ENCODE measurements around the gene FAM53B. TPM values are rescaled to one million over a fixed set of nuclear protein-coding genes. Genes with fewer than 3 reads are reported as not detected.
A peak's percentile ranks its signal among the peaks of the same experiment; 100 is the strongest.

The FAM53B gene
- total and polyA plus RNA-seq, 3 experiments from 2014 or later, result 28.8 to 41.6 (median 29.2) TPM

DNA sequence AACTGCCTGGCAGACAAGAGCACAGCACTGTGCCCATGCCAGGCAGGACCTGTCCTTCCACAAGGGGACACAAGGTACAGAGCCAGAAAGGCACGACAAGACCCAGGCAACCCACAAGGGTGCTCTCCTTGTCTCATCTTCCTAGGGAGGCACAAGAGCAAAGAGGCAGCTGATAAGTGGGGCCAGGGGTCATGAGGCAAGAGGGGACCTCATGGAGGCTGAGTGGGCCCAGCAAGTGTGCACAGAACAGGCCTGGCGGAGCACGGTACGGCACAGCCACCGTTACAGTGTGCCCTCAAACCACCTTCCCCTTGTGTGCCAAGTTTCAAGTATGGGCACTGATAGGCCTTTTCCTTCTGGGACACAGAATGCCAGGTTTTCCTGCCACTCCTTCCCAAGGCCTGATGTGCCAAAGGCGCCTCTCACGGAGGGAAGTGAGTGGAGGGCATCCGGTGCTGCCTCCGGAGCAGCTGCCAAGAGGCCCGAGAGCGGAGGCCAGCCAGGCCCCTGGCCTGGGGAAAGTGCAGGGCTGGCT is 75.6 kb downstream of the FAM53B start:
- Histone ChIP-seq H3K27me3 (ENCODE audit: insufficient read depth, low read length, poor library complexity, severe bottlenecking) (no peaks in the 10 kb centered on the region), H3K4me1 (ENCODE audit: insufficient read depth, low read length) (peaks cover 75% of the 10 kb centered on the region), H3K36me3 (ENCODE audit: insufficient read depth, low read length) (peaks cover 15% of the 10 kb centered on the region), H3K9me3 (ENCODE audit: low read length) (no peaks in the 10 kb centered on the region), H3K4me3 (ENCODE audit: low read length) (no peak overlapping the region), H3K27ac (ENCODE audit: low read depth, low read length) (no peak overlapping the region)
- H3K27me3 Mint-ChIP-seq, result no peaks in the 10 kb centered on the region
- H3K4me3 Mint-ChIP-seq, result peak overlapping the region in 4 of 7 donors; percentile 13 to 65 (median 24)
- peaks cover 70 to 98% (median 81%) of the 10 kb centered on the region in 3 donors for H3K4me1 Mint-ChIP-seq
- H3K9me3 Mint-ChIP-seq, result no peaks in the 10 kb centered on the region
- ChIA-PET CTCF (interaction anchor here (1.4 kb wide), 1 partner anchor 8 kb away, joined by 4 read pairs; no protein-coding TSS in a partner anchor), POLR2A (no interaction called here)
- DNase-seq, result no peak
- peaks cover 0 to 60% (median 5%) of the 10 kb centered on the region in 3 donors for H3K36me3 Mint-ChIP-seq
- peak overlapping the region in 7 of 8 donors; percentile 32 to 94 (median 83) for H3K27ac Mint-ChIP-seq

DNA sequence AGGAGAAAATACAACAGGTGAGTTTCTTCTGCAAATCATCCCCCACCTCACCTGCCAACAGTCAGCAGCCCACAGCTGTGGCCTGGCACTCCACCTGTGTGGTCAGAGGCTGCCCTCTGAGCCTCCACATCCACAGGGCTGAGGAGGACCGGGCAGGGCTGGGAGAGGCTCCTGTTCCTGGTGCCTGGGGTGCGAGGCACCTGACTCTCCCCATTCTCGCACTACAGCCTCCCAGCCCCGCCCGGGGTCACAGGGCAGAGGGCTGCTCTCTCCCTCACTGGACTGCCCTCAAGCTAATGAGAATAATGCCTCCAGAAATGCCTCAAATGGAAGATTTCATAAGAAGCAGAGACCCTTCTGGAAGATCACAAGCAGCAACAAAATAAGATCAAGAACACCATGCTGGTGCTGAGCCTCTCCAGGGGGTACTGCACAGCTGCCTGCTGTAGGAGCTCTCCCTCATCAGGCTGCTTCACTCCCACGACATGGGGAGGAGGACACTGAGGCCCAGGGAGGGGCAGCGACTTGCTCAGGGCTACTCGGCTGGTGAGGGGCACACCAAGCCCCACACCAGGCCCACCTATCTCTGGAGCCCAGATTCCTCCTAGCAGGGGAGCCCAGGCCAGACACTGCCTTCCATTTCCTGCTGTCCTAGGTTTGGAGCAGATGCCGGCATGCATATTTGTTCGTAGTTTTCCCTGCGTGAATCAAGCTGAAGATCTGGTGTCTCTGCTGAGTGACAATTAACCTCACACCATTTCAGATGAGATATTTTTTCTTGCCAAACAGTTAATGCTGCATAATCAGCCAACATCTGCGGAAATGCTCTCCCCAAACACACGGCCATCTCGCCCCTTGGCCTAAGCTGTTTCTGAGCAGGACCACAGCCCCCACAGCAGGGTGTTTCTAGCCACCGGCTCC is 76.5 kb downstream of the FAM53B start:
- H3K4me1 ChIP-seq (ENCODE audit: insufficient read depth, low read length), result peaks cover 66% of the 10 kb centered on the region
- POLR2A ChIA-PET, result no interaction called here

DNA sequence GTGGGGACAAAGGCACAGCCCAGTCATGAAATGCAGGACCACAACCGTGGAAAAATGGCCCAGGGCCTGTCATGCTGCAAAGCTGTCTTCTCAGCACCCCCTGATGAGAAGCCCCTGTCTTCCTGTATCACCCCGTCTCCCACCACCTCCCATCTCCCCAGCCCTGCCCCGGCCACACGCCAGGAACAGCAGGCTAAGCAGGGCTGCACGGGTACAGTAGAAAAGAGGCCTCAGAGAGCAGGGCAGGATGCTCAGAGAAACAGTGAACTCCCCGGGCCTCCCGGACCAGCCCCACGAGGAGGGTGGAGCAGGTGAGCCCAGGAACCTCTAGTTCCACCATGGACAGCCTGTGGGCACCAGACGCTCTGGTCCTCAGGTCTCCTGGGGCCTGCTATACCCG is 77.7 kb downstream of the FAM53B start:
- DNase-seq, result no peak
- Mint-ChIP-seq H3K36me3 (peaks cover 0 to 60% (median 7%) of the 10 kb centered on the region in 3 donors), H3K9me3 (no peaks in the 10 kb centered on the region), H3K27ac (peak overlapping the region in 3 of 8 donors; percentile 52 to 71 (median 61)), H3K4me3 (no peak overlapping the region), H3K4me1 (peaks cover 62 to 96% (median 71%) of the 10 kb centered on the region in 3 donors), H3K27me3 (no peaks in the 10 kb centered on the region)
- Histone ChIP-seq H3K4me3 (ENCODE audit: low read length) (no peak overlapping the region), H3K4me1 (ENCODE audit: insufficient read depth, low read length) (peaks cover 60% of the 10 kb centered on the region), H3K27ac (ENCODE audit: low read depth, low read length) (no peak overlapping the region), H3K27me3 (ENCODE audit: insufficient read depth, low read length, poor library complexity, severe bottlenecking) (no peaks in the 10 kb centered on the region), H3K9me3 (ENCODE audit: low read length) (no peaks in the 10 kb centered on the region), H3K36me3 (ENCODE audit: insufficient read depth, low read length) (peaks cover 15% of the 10 kb centered on the region)
- POLR2A ChIA-PET, result no interaction called here
- CTCF ChIA-PET, result interaction anchor here (1.9 kb wide), 1 partner anchor 75 kb away, joined by 6 read pairs; no protein-coding TSS in a partner anchor

More for the DNA sequence above, 76.5 kb downstream of the FAM53B start:
- CTCF ChIA-PET, result interaction anchor here (1.4 to 1.9 kb wide), 2 partner anchors 9 to 74 kb away, joined by 4 to 6 read pairs; no protein-coding TSS in a partner anchor
- Histone ChIP-seq H3K27me3 (ENCODE audit: insufficient read depth, low read length, poor library complexity, severe bottlenecking) (no peaks in the 10 kb centered on the region), H3K9me3 (ENCODE audit: low read length) (no peaks in the 10 kb centered on the region), H3K36me3 (ENCODE audit: insufficient read depth, low read length) (peaks cover 15% of the 10 kb centered on the region), H3K27ac (ENCODE audit: low read depth, low read length) (no peak overlapping the region), H3K4me3 (ENCODE audit: low read length) (no peak overlapping the region)
- Mint-ChIP-seq H3K4me3 (peak overlapping the region in 4 of 7 donors; percentile 15 to 65 (median 46)), H3K27ac (peak overlapping the region; percentile 38 to 86 (median 76)), H3K27me3 (no peaks in the 10 kb centered on the region), H3K4me1 (peaks cover 66 to 98% (median 78%) of the 10 kb centered on the region in 3 donors), H3K9me3 (no peaks in the 10 kb centered on the region), H3K36me3 (peaks cover 0 to 63% (median 7%) of the 10 kb centered on the region in 3 donors)
- no peak for DNase-seq

DNA sequence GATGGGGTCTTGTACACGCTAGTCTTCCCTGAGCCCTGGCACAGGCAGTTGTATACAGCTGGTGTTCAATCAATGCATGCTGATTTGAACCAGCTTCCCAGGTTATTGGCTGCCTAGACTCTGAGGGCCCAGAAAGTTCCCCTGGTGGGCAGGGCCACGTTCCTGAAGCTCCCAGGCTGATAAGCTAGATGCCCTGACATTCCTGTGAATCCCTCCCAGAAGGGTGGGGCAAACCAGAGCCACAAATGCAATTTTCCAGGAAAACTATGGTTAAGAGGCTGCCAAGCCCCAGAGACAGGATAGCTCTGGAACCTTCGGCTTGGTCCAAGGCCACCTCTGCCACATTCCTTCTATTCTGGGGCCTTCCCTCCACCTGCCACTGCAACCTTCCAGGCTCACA is 78.2 kb downstream of the FAM53B start:
- Mint-ChIP-seq H3K36me3 (peaks cover 0 to 56% (median 7%) of the 10 kb centered on the region in 3 donors), H3K27ac (peak overlapping the region in 2 of 8 donors; percentile 50 to 71), H3K9me3 (no peaks in the 10 kb centered on the region), H3K27me3 (no peaks in the 10 kb centered on the region), H3K4me3 (no peak overlapping the region), H3K4me1 (peaks cover 61 to 96% (median 71%) of the 10 kb centered on the region in 3 donors)
- CTCF ChIA-PET, result interaction anchor here (1.1 to 1.9 kb wide), 3 partner anchors 29 to 76 kb away, joined by 3 to 6 read pairs (median 4); no protein-coding TSS in a partner anchor
- peaks cover 60% of the 10 kb centered on the region for H3K4me1 ChIP-seq (ENCODE audit: insufficient read depth, low read length)
- no peak overlapping the region for H3K27ac ChIP-seq (ENCODE audit: low read depth, low read length)
- H3K9me3 ChIP-seq (ENCODE audit: low read length), result no peaks in the 10 kb centered on the region
- H3K4me3 ChIP-seq (ENCODE audit: low read length), result no peak overlapping the region
- POLR2A ChIA-PET, result no interaction called here
- no peak for DNase-seq
- H3K27me3 ChIP-seq (ENCODE audit: insufficient read depth, low read length, poor library complexity, severe bottlenecking), result no peaks in the 10 kb centered on the region
- H3K36me3 ChIP-seq (ENCODE audit: insufficient read depth, low read length), result peaks cover 15% of the 10 kb centered on the region

DNA sequence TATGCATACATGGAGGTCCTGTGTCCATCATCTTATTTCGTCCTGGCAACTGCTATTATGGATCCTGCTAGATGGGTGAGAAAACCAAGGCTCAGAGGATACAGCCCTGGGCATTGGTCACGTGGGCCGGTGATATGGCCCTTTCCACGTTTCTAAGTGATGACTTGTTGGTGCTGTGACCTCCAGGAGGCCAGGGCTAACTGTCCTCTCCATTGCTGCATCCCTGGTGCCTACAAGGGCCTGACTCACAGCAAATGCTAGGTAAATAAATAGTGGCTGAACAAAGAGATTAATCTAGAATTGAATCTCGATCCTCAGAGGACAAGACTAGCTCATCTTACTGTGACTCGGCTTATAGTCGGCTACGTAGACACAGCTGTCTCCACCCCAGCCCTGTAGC is 78.6 kb downstream of the FAM53B start:
- Mint-ChIP-seq H3K27me3 (no peaks in the 10 kb centered on the region), H3K36me3 (peaks cover 0 to 54% (median 6%) of the 10 kb centered on the region in 3 donors), H3K9me3 (no peaks in the 10 kb centered on the region), H3K4me1 (peaks cover 61 to 96% (median 71%) of the 10 kb centered on the region in 3 donors), H3K27ac (peak overlapping the region in 7 of 8 donors; percentile 50 to 89 (median 72)), H3K4me3 (peak overlapping the region in 1 of 7 donors; percentile 8)
- Histone ChIP-seq H3K9me3 (ENCODE audit: low read length) (no peaks in the 10 kb centered on the region), H3K36me3 (ENCODE audit: insufficient read depth, low read length) (peaks cover 15% of the 10 kb centered on the region), H3K4me1 (ENCODE audit: insufficient read depth, low read length) (peaks cover 60% of the 10 kb centered on the region), H3K4me3 (ENCODE audit: low read length) (no peak overlapping the region), H3K27ac (ENCODE audit: low read depth, low read length) (no peak overlapping the region), H3K27me3 (ENCODE audit: insufficient read depth, low read length, poor library complexity, severe bottlenecking) (no peaks in the 10 kb centered on the region)
- POLR2A ChIA-PET, result no interaction called here
- CTCF ChIA-PET, result interaction anchor here (1.1 to 1.9 kb wide), 3 partner anchors 29 to 76 kb away, joined by 3 to 6 read pairs (median 4); no protein-coding TSS in a partner anchor
- DNase-seq, result no peak

DNA sequence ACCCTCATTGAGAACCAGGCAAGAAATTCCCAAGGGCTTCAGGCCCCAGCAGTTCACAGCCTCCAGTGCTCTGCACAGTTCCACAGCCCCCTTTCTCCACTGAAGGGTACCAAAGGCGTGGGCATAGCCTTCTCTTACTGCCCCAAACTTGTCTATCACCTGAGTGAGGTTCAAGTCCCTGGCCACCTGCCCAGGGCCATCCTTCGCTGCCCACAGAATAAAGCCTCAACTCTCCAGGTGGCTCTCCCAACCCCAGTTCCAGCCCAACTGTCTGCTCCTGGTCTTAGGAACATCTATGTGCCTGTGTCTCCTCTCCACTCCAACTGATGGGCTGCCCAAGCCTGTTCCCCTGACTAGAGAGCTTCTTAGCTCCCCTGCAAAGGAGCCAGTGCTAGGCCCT is 79.1 kb downstream of the FAM53B start:
- Mint-ChIP-seq H3K27ac (peak overlapping the region; percentile 28 to 89 (median 70)), H3K9me3 (no peaks in the 10 kb centered on the region), H3K36me3 (peaks cover 0 to 52% (median 6%) of the 10 kb centered on the region in 3 donors), H3K27me3 (no peaks in the 10 kb centered on the region), H3K4me3 (peak overlapping the region in 1 of 7 donors; percentile 8), H3K4me1 (peaks cover 61 to 96% (median 71%) of the 10 kb centered on the region in 3 donors)
- H3K27me3 ChIP-seq (ENCODE audit: insufficient read depth, low read length, poor library complexity, severe bottlenecking), result no peaks in the 10 kb centered on the region
- peaks cover 15% of the 10 kb centered on the region for H3K36me3 ChIP-seq (ENCODE audit: insufficient read depth, low read length)
- H3K4me1 ChIP-seq (ENCODE audit: insufficient read depth, low read length), result peaks cover 60% of the 10 kb centered on the region
- H3K4me3 ChIP-seq (ENCODE audit: low read length), result no peak overlapping the region
- ChIA-PET CTCF (interaction anchor here (1.0 to 1.7 kb wide), 4 partner anchors 11 to 76 kb away, joined by 3 to 4 read pairs (median 4); no protein-coding TSS in a partner anchor), POLR2A (interaction anchor here (1.0 kb wide), 1 partner anchor 37 kb away, joined by 3 read pairs; no protein-coding TSS in a partner anchor)
- no peaks in the 10 kb centered on the region for H3K9me3 ChIP-seq (ENCODE audit: low read length)
- H3K27ac ChIP-seq (ENCODE audit: low read depth, low read length), result no peak overlapping the region
- no peak for DNase-seq

DNA sequence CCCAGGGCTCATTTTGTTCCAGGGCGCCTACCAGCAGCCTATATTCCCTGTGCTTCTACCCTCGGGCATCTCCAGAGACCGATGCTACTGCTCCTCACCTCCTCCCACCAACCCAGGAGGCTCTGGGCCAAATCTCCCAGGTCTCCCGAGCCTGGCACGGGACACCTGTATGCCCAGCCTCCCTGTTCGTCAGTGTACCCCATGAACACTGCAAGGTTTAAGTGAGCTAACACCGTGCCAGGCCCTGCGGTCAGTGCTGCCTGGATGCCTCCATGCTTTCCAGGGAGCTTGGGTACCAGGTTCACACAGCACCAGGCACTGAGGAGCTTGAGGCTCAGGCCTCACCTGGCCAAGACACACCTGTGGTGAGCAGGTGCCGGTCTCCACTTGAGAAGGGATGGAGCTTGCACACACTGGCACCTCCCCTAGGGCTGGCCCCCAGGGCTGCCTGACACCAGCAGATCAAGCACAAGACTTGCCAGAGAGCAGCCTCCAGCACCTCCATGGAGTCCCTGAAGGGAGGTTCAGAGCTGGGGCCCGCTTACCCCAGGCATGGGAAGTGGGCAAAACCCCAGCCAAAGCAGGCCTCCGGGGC is 80.3 kb downstream of the FAM53B start:
- Histone ChIP-seq H3K36me3 (ENCODE audit: insufficient read depth, low read length) (peaks cover 15% of the 10 kb centered on the region), H3K4me1 (ENCODE audit: insufficient read depth, low read length) (peaks cover 60% of the 10 kb centered on the region)
- no peaks in the 10 kb centered on the region for H3K27me3 Mint-ChIP-seq

More for the DNA sequence above, 80.3 kb downstream of the FAM53B start:
- no peak overlapping the region for H3K4me3 ChIP-seq (ENCODE audit: low read length)
- peaks cover 0 to 48% (median 6%) of the 10 kb centered on the region in 3 donors for H3K36me3 Mint-ChIP-seq
- H3K9me3 Mint-ChIP-seq, result no peaks in the 10 kb centered on the region
- no peaks in the 10 kb centered on the region for H3K27me3 ChIP-seq (ENCODE audit: insufficient read depth, low read length, poor library complexity, severe bottlenecking)
- no peak for DNase-seq
- H3K4me3 Mint-ChIP-seq, result no peak overlapping the region
- peak overlapping the region in 3 of 8 donors; percentile 38 to 91 (median 65) for H3K27ac Mint-ChIP-seq
- H3K4me1 Mint-ChIP-seq, result peaks cover 62 to 96% (median 71%) of the 10 kb centered on the region in 3 donors
- H3K9me3 ChIP-seq (ENCODE audit: low read length), result no peaks in the 10 kb centered on the region
- H3K27ac ChIP-seq (ENCODE audit: low read depth, low read length), result no peak overlapping the region
- ChIA-PET POLR2A (interaction anchor here (1.0 to 1.1 kb wide), 2 partner anchors 9 to 60 kb away, joined by 3 read pairs; no protein-coding TSS in a partner anchor), CTCF (interaction anchor here (0.8 to 1.7 kb wide), 6 partner anchors 9 to 78 kb away, joined by 3 to 4 read pairs (median 3); no protein-coding TSS in a partner anchor)

Measured in CD8-positive, alpha-beta memory T cell (primary cell).